ENCODE measurements around the gene CCDC116.
"Not testable (repeated sequence)": the region's sequence is repeated elsewhere in the genome, so short reads cannot be mapped to it uniquely, and the experiment has no call there.

CCDC116 gene

GRCh38 chr22:21611210-21611977, 21.2 kb upstream of the CCDC116 start:
- DNase-seq: no peak

- DNase-seq: no peak
These were observed 19.7 kb upstream of the CCDC116 start for GRCh38 chr22:21612858-21613257.

GRCh38 chr22:21613553-21614233, 18.9 kb upstream of the CCDC116 start:
- no peak for DNase-seq

- no peak for DNase-seq
These were observed 16.8 kb upstream of the CCDC116 start for GRCh38 chr22:21615731-21616130.

- DNase-seq: not testable (repeated sequence)
These were observed 15.2 kb upstream of the CCDC116 start for GRCh38 chr22:21617337-21617736.

- no peak for DNase-seq
These were observed 11.5 kb upstream of the CCDC116 start for GRCh38 chr22:21621025-21621424.

GRCh38 chr22:21622011-21622918, 10.3 kb upstream of the CCDC116 start:
- no peak for DNase-seq

GRCh38 chr22:21622919-21623647, 9.5 kb upstream of the CCDC116 start:
- DNase-seq: no peak

GRCh38 chr22:21623648-21623970, 9.0 kb upstream of the CCDC116 start:
- DNase-seq: no peak

GRCh38 chr22:21624120-21624879, 8.3 kb upstream of the CCDC116 start:
- no peak for DNase-seq

- DNase-seq: no peak
These were observed 7.4 kb upstream of the CCDC116 start for GRCh38 chr22:21624880-21625791.

GRCh38 chr22:21626073-21626734, 6.4 kb upstream of the CCDC116 start:
- no peak for DNase-seq

- no peak for DNase-seq
These were observed 5.7 kb upstream of the CCDC116 start for GRCh38 chr22:21626735-21627469.

GRCh38 chr22:21628386-21629254, 3.9 kb upstream of the CCDC116 start:
- no peak for DNase-seq

- DNase-seq: peak; percentile 90
These were observed 3.1 kb upstream of the CCDC116 start, which contains the start of gene YDJC for GRCh38 chr22:21629255-21630149. Gene YDJC, minus strand, starts transcription at chr22:21630022. Its CDS starts 8 bp downstream, at chr22:21630014.

GRCh38 chr22:21631025-21631424, 1.5 kb upstream of the CCDC116 start:
- no peak for DNase-seq

GRCh38 chr22:21632931-21633330, 371 bp downstream of the CCDC116 start:
- no peak for DNase-seq
